WTC11 (cell line): ENCODE data around the gene CPT1B. TPM values are rescaled to one million over a fixed set of nuclear protein-coding genes. Genes with fewer than 3 reads are reported as not detected.

Source experiments
- ATAC-seq: fragments of 200-7000 bp; cut with Tn5 transposase; 2 replicates; pipeline ENCODE4 v1.10.0; 2021; ENCODE audit warnings: mild to moderate bottlenecking, moderate library complexity
- CTCF ChIA-PET: fragments of 300-600 bp; sonication (Branson Sonifier 250); formaldehyde crosslinking; loops from one replicate; lab custom pipeline; 2021; ENCODE audit warnings: antibody characterized with exemption; lab: Charles Lee
- POLR2A ChIA-PET: fragments of 350-600 bp; sonication (Branson Sonifier 250); formaldehyde crosslinking; loops from one replicate; lab custom pipeline; 2021; ENCODE audit warnings: antibody characterized with exemption; lab: Charles Lee
- DNase-seq: peaks from one replicate; pipeline ENCODE4 v3.0.0; 2021; ENCODE audit warnings: low spot score
- H3K27ac Mint-ChIP-seq: 2 replicates; pipeline ENCODE4 v1.8.0; 2021; ENCODE audit warnings: mixed read lengths
- H3K27me3 Mint-ChIP-seq: 2 replicates; pipeline ENCODE4 v1.8.0; 2021; ENCODE audit warnings: low read depth, mild to moderate bottlenecking, moderate library complexity, mixed read lengths
- H3K36me3 Mint-ChIP-seq: 2 replicates; pipeline ENCODE4 v1.8.0; 2021; ENCODE audit warnings: mixed read lengths
- H3K4me1 Mint-ChIP-seq: 2 replicates; pipeline ENCODE4 v1.8.0; 2022; ENCODE audit warnings: mixed read lengths
- H3K4me3 Mint-ChIP-seq: 2 replicates; pipeline ENCODE4 v1.8.0; 2021; ENCODE audit warnings: mild to moderate bottlenecking, moderate library complexity, mixed read lengths
- H3K9me3 Mint-ChIP-seq: 2 replicates; pipeline ENCODE4 v1.8.0; 2021; ENCODE audit warnings: mixed read lengths
- AFF4 ChIP-seq: sonication (generic); formaldehyde crosslinking; IDR thresholded peaks from 2 replicates; pipeline ENCODE4 v1.8.1; 2023; ENCODE audit warnings: mild to moderate bottlenecking, missing genetic modification reagents, borderline replicate concordance
- ATF2 ChIP-seq: sonication (generic); formaldehyde crosslinking; IDR thresholded peaks from 2 replicates; pipeline ENCODE4 v1.8.1; 2022; ENCODE audit warnings: low read depth, missing genetic modification reagents, borderline replicate concordance
- ATF3 ChIP-seq: sonication (generic); formaldehyde crosslinking; conservative IDR thresholded peaks from 2 replicates; pipeline ENCODE4 v1.8.1; 2022; ENCODE audit warnings: mild to moderate bottlenecking, missing genetic modification reagents
- E2F4 ChIP-seq: sonication (generic); formaldehyde crosslinking; IDR thresholded peaks from 2 replicates; pipeline ENCODE4 v1.8.1; 2022; ENCODE audit warnings: low read depth, mild to moderate bottlenecking, moderate library complexity, missing genetic modification reagents, borderline replicate concordance
- ETV6 ChIP-seq: sonication (generic); formaldehyde crosslinking; IDR thresholded peaks from 2 replicates; pipeline ENCODE4 v1.8.1; 2022; ENCODE audit warnings: mild to moderate bottlenecking, missing genetic modification reagents
- MYBL2 ChIP-seq: sonication (generic); formaldehyde crosslinking; IDR thresholded peaks from 2 replicates; pipeline ENCODE4 v1.8.1; 2023; ENCODE audit warnings: mild to moderate bottlenecking, moderate library complexity, missing genetic modification reagents
- PRRX2 ChIP-seq: fragments of 250-450 bp; sonication (Bioruptor Pico); IDR thresholded peaks from 2 replicates; pipeline ENCODE4 v1.8.0; 2021; ENCODE audit warnings: mild to moderate bottlenecking
- SOX15 ChIP-seq: fragments of 250-450 bp; sonication (Bioruptor Pico); IDR thresholded peaks from 2 replicates; pipeline ENCODE4 v1.9.0; 2021; ENCODE audit warnings: mild to moderate bottlenecking
- STAT6 ChIP-seq: sonication (generic); formaldehyde crosslinking; conservative IDR thresholded peaks from 2 replicates; pipeline ENCODE4 v1.8.1; 2023; ENCODE audit warnings: mild to moderate bottlenecking, low read depth, missing genetic modification reagents, moderate library complexity
- USF2 ChIP-seq: sonication (generic); formaldehyde crosslinking; IDR thresholded peaks from 2 replicates; pipeline ENCODE4 v1.8.1; 2023; ENCODE audit warnings: mild to moderate bottlenecking, missing genetic modification reagents, moderate library complexity
- ZNF121 ChIP-seq: sonication (generic); formaldehyde crosslinking; IDR thresholded peaks from 2 replicates; pipeline ENCODE4 v1.8.0; 2023; ENCODE audit warnings: missing genetic modification reagents
- ZNF138 ChIP-seq: sonication (generic); formaldehyde crosslinking; conservative IDR thresholded peaks from 2 replicates; pipeline ENCODE4 v1.8.1; 2022; ENCODE audit warnings: mild to moderate bottlenecking, moderate library complexity, missing genetic modification reagents
- ZNF396 ChIP-seq: fragments of 250-450 bp; sonication (Bioruptor Pico); IDR thresholded peaks from 2 replicates; pipeline ENCODE4 v1.8.0; 2021; ENCODE audit warnings: mild to moderate bottlenecking, moderate library complexity, borderline replicate concordance
- total RNA-seq: library from RNA; stranded (reverse); gene quantifications from 3 replicates; pipeline ENCODE4 v1.2.3, GENCODE V29; 2021
- TF ChIP-seq, protein P1 (sequence below): fragments of 200-600 bp; IDR thresholded peaks from 2 replicates; pipeline ENCODE4 v1.8.0; 2022; ENCODE audit warnings: antibody characterized with exemption
- TF ChIP-seq, protein P2 (sequence below): sonication (generic); formaldehyde crosslinking; IDR thresholded peaks from 2 replicates; pipeline ENCODE4 v1.8.0; 2022; ENCODE audit warnings: mild to moderate bottlenecking, missing genetic modification reagents
- TF ChIP-seq, protein P3 (sequence below): sonication (generic); formaldehyde crosslinking; IDR thresholded peaks from 2 replicates; pipeline ENCODE4 v1.8.1; 2023; ENCODE audit warnings: mild to moderate bottlenecking, missing genetic modification reagents

Gene CPT1B
- total RNA-seq, 1 experiment from 2014 or later: 33.7 TPM

DNA sequence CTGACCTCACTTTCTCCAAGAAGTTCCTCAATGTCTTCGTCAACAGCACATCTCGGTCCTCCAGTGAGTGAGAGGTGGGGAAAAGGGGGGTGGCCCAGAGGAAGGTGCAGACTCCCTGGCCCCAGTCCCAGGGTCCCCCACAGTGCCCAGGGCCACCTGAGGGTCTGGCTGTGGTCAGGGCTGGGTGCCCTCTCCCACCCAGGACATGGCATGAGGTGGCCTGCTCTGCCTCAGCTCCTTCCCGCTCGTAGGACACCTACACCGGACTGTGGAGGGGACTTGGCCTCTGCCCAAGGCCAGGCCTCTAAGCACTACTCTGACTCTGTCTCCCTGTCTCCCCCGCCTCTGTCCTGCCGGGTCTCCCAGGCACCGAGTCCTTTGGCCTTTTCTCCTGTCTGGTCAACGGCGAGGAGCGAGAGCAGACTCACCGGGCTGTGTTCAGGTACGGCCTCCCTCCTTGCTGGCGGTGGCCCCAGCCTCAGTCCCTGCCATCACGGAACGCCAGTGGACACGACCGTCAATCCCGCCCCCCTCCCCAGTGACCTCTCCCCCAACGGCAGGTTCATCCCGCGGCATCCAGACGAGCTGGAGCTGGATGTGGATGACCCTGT, 26.9 kb upstream of the CPT1B start (continued):
- no peak for TF ChIP-seq STAT6 (CRISPR knock-in tag)
- TF ChIP-seq, protein P1, sequence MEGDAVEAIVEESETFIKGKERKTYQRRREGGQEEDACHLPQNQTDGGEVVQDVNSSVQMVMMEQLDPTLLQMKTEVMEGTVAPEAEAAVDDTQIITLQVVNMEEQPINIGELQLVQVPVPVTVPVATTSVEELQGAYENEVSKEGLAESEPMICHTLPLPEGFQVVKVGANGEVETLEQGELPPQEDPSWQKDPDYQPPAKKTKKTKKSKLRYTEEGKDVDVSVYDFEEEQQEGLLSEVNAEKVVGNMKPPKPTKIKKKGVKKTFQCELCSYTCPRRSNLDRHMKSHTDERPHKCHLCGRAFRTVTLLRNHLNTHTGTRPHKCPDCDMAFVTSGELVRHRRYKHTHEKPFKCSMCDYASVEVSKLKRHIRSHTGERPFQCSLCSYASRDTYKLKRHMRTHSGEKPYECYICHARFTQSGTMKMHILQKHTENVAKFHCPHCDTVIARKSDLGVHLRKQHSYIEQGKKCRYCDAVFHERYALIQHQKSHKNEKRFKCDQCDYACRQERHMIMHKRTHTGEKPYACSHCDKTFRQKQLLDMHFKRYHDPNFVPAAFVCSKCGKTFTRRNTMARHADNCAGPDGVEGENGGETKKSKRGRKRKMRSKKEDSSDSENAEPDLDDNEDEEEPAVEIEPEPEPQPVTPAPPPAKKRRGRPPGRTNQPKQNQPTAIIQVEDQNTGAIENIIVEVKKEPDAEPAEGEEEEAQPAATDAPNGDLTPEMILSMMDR: no peak
- TF ChIP-seq ZNF138 (CRISPR knock-in tag): no peak
- TF ChIP-seq ZNF121 (CRISPR knock-in tag): no peak
- no peak for TF ChIP-seq E2F4 (CRISPR knock-in tag)
- TF ChIP-seq, protein P2, sequence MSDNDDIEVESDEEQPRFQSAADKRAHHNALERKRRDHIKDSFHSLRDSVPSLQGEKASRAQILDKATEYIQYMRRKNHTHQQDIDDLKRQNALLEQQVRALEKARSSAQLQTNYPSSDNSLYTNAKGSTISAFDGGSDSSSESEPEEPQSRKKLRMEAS (CRISPR knock-in tag): no peak
- no peak for TF ChIP-seq ATF2 (CRISPR knock-in tag)

- H3K27me3 Mint-ChIP-seq: peaks cover 37% of the 10 kb centered on the region
- H3K4me1 Mint-ChIP-seq: peaks cover 12% of the 10 kb centered on the region; the same call in 1 of the 2 replicates
- ATAC-seq: no peak
- H3K9me3 Mint-ChIP-seq: no peaks in the 10 kb centered on the region
- no peak overlapping the region for H3K27ac Mint-ChIP-seq
- ChIA-PET POLR2A (no interaction called here), CTCF (interaction anchor here (0.9 to 1.3 kb wide), 5 partner anchors 17 to 170 kb away, joined by 3 to 5 read pairs (median 3); partner anchors contain the start of gene SYCE3)
- H3K4me3 Mint-ChIP-seq: no peak overlapping the region
- no peak for DNase-seq
- no peaks in the 10 kb centered on the region for H3K36me3 Mint-ChIP-seq
- no peak for TF ChIP-seq USF2
- no peak for TF ChIP-seq PRRX2 (CRISPR knock-in tag)
- TF ChIP-seq AFF4 (CRISPR knock-in tag): no peak
- TF ChIP-seq, protein P3, sequence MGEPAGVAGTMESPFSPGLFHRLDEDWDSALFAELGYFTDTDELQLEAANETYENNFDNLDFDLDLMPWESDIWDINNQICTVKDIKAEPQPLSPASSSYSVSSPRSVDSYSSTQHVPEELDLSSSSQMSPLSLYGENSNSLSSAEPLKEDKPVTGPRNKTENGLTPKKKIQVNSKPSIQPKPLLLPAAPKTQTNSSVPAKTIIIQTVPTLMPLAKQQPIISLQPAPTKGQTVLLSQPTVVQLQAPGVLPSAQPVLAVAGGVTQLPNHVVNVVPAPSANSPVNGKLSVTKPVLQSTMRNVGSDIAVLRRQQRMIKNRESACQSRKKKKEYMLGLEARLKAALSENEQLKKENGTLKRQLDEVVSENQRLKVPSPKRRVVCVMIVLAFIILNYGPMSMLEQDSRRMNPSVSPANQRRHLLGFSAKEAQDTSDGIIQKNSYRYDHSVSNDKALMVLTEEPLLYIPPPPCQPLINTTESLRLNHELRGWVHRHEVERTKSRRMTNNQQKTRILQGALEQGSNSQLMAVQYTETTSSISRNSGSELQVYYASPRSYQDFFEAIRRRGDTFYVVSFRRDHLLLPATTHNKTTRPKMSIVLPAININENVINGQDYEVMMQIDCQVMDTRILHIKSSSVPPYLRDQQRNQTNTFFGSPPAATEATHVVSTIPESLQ (CRISPR knock-in tag): no peak
- no peak for TF ChIP-seq MYBL2 (CRISPR knock-in tag)
- no peak for TF ChIP-seq ZNF396
- no peak for TF ChIP-seq SOX15
- TF ChIP-seq ATF3: no peak
- no peak for TF ChIP-seq E2F4 (CRISPR knock-in tag)
- TF ChIP-seq ETV6 (CRISPR knock-in tag): no peak
Measured at GRCh38 chr22:50604256-50605001, 26.2 kb upstream of the CPT1B start.
